ENCODE measurements around the gene NPEPL1.

DNA sequence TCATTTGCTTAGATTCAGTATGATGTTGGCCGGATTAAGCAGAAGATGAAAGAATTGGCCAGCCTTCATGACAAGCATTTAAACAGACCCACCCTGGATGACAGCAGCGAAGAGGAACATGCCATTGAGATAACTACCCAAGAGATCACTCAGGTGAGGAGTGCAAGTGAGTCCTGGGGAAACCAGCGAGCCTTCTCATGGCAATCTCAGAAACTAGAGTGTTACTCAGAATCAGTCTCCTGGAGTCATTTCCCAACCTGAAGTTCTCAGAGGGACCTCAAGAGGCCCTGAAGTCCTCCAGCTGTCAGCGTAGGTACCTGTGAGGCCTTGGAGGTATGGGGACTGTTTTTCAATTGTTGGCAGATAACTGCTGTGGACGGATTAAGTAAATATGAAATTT, 24.6 kb upstream of the NPEPL1 start:
- TF ChIP-seq, protein P1, sequence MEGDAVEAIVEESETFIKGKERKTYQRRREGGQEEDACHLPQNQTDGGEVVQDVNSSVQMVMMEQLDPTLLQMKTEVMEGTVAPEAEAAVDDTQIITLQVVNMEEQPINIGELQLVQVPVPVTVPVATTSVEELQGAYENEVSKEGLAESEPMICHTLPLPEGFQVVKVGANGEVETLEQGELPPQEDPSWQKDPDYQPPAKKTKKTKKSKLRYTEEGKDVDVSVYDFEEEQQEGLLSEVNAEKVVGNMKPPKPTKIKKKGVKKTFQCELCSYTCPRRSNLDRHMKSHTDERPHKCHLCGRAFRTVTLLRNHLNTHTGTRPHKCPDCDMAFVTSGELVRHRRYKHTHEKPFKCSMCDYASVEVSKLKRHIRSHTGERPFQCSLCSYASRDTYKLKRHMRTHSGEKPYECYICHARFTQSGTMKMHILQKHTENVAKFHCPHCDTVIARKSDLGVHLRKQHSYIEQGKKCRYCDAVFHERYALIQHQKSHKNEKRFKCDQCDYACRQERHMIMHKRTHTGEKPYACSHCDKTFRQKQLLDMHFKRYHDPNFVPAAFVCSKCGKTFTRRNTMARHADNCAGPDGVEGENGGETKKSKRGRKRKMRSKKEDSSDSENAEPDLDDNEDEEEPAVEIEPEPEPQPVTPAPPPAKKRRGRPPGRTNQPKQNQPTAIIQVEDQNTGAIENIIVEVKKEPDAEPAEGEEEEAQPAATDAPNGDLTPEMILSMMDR (IDR thresholded peaks at IDR 0.05) = no peak
- no peak for TF ChIP-seq POLR2AphosphoS5 (IDR thresholded peaks at IDR 0.05)
- TF ChIP-seq POLR2A (IDR thresholded peaks at IDR 0.05) = no peak

All from breast epithelium (tissue), 3 donors.